Activated CD4-positive, alpha-beta T cell treated with anti-CD3 and anti-CD28 coated beads for 1 hour (primary cell): Measurements from ENCODE around the gene SYNE4.
"Not testable (repeated sequence)": the region's sequence is repeated elsewhere in the genome, so short reads cannot be mapped to it uniquely, and the experiment has no call there.

ENCODE experiments used
- DNase-seq: peaks from one replicate; pipeline ENCODE4 v3.0.0-alpha.2; 2020

The SYNE4 gene

DNA sequence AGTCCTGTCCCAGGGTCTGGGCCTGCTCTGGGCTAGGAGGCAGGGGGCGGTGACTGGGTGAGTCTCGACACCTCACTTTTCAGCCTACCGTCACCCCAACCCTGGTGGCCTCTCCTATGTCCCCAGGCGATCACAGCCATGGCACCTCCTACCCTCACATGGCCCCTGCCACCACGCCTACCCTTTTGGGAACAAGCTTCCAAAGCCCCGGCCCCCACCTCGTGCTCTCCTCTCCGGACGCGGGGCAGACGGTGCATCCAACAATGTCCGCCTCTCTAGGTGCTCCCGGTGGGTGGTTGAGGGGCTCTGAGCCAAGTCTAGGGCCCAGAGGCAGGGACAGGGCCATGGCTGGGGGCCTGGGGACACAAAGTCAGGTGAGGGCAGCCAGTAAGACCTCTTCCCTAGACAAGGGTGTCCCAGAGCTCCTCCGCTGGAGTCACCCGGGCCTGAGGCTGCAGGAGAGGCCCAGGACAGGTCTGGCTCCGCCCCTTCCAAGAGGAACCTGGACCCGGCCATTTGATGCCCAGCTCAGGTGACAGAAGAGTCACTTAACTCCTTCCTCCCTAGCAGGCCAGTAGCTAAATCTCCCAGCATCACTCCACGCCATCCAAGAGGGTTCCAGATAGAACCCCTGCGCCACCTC, at the start of gene SYNE4:
TSS of gene SYNE4 (minus strand) at position 478 of the 643 bp plus-strand sequence. CDS start at position 346, 132 bp downstream.
- no peak for DNase-seq

- DNase-seq, result peak; percentile 92
Observed at GRCh38 chr19:36054733-36055686, 46.4 kb upstream of the SYNE4 start, which contains the start of gene WDR62. Gene WDR62, plus strand, starts transcription at chr19:36054897. Its CDS starts 75 bp downstream, at chr19:36054972.

- DNase-seq, result peak; percentile 100
Observed at GRCh38 chr19:36054119-36054732, 45.6 kb upstream of the SYNE4 start, which contains the start of gene THAP8. Gene THAP8, minus strand, starts transcription at chr19:36054285. Its CDS starts 68 bp downstream, at chr19:36054217.

- no peak for DNase-seq
Observed at GRCh38 chr19:36051637-36052036, 43.0 kb upstream of the SYNE4 start.

DNA sequence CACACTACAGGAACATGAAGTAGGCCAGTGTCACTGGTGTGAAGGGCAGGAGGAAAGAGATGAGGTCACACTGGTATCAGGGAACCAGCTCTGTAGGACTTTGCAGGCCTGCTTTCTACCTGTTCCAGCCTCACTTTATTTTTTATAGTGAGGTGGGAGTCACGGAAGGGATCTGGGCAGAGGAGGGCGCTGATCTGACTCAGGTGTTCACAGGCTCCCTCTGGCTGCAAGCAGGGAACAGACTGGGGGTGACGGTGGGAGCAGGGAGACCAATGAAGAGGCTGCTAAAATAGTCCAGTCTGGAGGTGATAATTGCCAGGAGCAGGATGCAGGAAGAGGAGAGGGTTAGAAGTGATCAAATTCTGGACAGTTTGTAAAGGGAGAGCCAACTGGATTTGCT, 42.6 kb upstream of the SYNE4 start:
- DNase-seq, result no peak

- DNase-seq, result no peak
Observed at GRCh38 chr19:36049080-36049698, 40.6 kb upstream of the SYNE4 start.

DNA sequence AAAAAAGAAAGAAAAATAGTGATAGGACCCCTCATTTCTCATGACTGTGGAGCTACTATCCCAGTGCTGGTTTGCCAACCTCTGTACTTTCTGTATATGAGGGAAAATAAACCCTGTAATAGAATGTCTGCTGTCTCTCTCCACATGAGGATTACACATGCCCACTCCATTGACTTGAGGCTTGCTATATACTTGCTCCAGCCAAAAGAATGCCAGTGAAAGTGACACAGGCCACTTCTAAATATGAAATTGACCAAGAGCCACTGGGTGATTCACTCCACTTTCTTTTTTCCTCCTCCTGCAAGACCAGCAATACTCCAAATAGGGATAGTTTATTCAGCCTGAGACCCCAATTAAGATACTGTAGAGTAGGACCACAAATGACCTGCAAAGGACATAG, 39.2 kb upstream of the SYNE4 start:
- DNase-seq, result no peak

- DNase-seq, result no peak
Observed at GRCh38 chr19:36046443-36047050, 37.9 kb upstream of the SYNE4 start.

- DNase-seq, result no peak
Observed at GRCh38 chr19:36043952-36044351, 35.3 kb upstream of the SYNE4 start.

DNA sequence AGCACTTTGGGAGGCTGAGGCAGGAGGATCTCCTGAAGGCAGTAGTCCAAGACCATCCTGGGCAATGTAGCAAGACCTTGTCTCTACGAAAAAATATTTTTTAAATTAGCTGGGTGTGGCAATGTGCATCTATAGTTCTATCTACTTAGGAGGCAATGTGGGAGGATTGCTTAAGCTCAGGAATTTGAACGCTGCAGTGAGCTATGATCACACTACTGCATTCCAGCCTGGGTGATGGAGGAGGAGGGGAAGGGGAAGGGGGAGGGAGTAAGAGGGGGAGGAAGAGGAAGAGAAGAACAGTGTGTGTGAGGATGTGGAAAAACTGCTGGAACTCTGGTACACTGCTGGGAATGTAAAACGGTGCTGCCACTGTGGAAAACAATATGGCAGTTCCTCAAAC, 33.2 kb upstream of the SYNE4 start:
- no peak for DNase-seq

- not testable (repeated sequence) for DNase-seq
Observed at GRCh38 chr19:36041092-36041491, 32.5 kb upstream of the SYNE4 start.

- no peak for DNase-seq
Observed at GRCh38 chr19:36040495-36040894, 31.9 kb upstream of the SYNE4 start.

DNA sequence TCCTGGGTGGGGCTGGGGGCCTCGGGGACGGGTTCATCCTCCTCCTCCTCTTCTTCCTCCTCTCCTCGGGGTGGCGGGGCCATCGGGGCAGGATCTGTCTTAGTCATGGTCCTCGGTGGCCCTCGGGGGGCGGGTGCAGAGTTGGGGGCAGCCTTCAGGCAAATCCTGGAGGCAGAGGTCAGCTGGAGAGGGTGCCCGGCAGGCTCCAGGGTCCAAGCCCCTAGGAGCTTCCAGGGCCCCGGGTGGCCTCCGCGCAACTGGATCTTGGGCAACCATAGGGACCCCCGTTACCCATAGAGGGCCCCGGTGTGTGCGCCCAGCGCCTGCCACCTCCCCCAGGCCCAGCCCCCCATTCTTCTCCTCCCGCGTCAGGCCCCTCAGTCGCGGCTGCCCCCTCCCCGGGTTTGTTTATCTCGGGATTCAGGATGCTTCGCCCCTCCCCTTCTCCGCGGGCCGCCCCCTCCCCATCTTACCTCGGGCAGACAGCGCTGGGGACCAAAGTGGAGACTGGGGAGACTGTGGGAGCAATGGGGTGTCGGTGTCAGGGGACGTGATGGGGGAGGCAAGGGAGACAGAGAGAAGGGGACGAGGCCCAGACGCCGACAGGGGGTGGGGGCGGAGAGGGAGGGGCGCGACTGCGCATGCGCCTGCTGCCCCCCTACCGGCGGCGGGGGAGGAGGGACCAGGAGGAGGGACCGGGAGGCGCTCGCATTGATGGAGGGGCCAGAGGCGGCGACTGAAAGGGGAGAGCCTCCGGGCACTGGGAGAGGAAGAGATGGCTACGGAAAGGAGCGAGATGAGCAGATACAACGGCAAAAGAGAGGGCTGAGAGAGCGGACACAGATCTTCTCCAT, 23.9 kb upstream of the SYNE4 start, which contains the start of gene CLIP3:
TSS of gene CLIP3 (minus strand) at position 623 of the 854 bp plus-strand sequence. CDS start at position 107, 516 bp downstream.
- DNase-seq, result peak; percentile 27

DNA sequence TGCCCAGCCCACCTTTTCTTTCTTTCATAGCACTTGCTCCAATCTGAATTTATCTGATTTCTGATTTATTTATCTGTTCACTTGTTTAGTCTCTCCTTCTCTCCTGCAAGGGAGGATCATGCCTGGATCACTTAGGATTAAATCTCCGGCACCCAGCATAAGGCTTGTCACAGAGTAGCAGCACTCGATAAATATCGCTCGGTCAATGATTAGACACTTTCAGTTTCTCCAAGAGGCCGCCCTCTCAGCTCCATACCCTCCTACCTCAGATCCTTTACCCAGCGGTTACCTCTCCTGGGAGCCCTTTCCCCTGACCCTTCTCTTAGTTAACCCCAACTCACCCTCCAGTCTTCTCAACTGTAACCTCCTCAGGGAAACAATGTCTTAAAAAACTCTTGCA, 22.7 kb upstream of the SYNE4 start:
- no peak for DNase-seq

DNA sequence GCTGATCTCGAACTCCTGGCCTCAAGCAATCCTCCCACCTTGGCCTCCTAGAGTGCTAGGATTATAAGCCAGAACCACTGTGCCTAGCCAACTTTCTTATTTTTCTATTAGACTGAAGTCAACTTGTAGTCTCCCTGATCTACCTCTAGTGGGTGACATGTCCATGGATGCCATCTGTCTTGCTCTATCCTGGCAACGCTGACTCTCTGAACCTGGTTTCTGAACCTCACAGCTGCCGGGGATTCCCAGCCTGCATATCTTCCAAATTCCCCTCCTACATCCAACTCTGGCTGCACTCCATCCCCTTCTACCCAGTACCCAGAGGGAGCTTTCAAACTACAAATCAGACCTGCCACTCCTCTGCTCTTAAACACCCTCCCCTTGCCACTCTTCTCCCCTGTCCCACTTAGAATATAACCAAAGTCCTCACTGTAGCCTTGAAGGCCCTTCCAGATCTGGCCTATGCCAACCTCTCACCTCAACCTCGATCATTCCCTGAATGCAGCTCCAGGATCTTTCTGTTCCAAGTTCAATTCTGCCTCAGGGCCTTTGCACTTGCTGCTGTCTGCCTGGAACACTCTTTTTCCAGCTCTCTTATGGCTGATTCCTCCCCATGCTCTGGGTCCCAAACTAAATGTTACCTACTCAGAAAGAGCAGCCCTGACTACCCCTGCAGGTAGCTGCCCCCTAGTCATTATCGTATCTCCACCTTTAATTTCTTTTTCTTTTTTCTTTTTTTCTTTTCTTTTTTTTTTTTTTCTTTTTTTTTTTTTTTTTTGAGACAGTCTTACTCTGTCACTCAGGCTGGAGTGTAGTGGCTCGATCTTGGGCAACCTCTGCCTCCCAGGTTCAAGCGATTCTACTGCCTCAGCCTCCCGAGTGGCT, 21.9 kb upstream of the SYNE4 start:
- no peak for DNase-seq

- no peak for DNase-seq
Observed at GRCh38 chr19:36028313-36029041, 19.9 kb upstream of the SYNE4 start.

DNA sequence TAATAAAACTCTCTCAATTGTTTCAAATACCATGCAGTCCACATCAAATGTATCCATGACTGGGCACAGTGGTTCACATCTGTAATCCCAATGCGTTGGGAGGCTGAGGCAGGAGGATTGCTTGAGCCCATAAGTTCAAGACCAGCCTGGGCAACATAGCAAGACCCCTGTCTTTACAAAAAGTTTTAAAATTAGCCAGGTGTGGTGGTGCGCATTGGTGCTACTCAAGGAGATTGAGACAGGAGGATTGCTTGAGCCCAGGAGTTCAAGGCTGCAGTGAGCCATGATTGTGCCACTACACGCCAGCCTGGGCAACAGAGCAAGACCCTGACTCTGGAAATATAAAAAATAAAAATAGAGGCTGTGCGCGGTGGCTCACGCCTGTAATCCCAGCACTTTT, 19.1 kb upstream of the SYNE4 start:
- no peak for DNase-seq

GRCh38 chr19:36026091-36026876, 17.7 kb upstream of the SYNE4 start:
- DNase-seq, result no peak

DNA sequence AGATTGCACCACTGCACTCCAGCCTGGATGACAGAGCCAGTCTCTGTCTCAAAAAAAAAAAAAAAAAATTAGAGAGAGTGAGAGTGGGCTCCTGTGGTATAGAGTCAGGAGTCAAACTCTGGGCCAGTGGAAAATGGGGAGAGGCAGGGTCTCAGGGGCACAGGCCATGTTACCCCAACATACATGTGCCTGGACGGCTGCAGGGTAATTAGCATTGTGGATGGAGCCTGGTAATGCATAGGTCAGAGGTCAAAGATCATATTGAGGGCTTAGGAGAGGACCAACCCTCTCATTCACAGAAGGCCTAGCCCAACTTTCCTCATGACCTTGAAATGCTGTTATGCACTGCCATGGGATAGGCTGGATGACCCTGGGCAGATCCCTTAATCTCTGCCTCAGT, 16.9 kb upstream of the SYNE4 start:
- no peak for DNase-seq
